ENCODE results near the gene KCNN3. TPM values are rescaled to one million over a fixed set of nuclear protein-coding genes. Genes with fewer than 3 reads are reported as not detected.

Gene KCNN3
- total RNA-seq, 4 donors from 2014 or later, result 5.0 to 30.0 (median 20.8) TPM

DNA sequence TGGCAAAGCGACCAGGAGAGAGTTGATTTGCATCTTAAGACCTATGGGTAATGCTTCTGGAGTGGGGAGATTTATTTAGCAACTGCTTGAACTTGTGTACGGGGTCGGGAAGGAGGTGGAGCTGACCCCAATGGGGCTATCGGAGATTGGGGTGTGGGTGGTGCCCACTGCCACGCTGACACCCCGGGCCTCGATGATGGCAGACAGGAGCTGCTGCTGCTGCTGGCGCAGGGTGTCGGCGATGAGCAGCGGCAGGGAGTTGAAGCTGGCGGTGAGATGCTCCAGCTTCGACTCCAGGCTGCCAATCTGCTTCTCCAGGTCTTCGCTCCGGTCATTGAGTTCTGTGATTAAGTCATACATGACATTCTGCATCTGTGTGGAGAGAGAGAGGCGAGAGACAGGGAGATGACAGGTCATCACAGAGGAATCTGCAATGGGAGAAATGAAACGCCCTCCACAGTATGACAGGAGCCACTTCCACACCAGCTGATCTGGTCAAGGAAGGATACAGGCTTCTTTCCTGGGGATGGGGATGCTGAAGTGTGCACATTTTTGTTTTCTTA is 162.1 kb downstream of the KCNN3 start:
- TF ChIP-seq POLR2A (IDR thresholded peaks at IDR 0.05), result no peak
- TF ChIP-seq, protein P1, sequence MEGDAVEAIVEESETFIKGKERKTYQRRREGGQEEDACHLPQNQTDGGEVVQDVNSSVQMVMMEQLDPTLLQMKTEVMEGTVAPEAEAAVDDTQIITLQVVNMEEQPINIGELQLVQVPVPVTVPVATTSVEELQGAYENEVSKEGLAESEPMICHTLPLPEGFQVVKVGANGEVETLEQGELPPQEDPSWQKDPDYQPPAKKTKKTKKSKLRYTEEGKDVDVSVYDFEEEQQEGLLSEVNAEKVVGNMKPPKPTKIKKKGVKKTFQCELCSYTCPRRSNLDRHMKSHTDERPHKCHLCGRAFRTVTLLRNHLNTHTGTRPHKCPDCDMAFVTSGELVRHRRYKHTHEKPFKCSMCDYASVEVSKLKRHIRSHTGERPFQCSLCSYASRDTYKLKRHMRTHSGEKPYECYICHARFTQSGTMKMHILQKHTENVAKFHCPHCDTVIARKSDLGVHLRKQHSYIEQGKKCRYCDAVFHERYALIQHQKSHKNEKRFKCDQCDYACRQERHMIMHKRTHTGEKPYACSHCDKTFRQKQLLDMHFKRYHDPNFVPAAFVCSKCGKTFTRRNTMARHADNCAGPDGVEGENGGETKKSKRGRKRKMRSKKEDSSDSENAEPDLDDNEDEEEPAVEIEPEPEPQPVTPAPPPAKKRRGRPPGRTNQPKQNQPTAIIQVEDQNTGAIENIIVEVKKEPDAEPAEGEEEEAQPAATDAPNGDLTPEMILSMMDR (IDR thresholded peaks at IDR 0.05 in 4 of 5, conservative IDR thresholded peaks at IDR 0.05 in 1 of 5), result no peak
- no peak overlapping the region for H3K4me3 ChIP-seq
- peaks cover 0 to 8% of the 10 kb centered on the region in 2 donors for H3K4me1 ChIP-seq
- ATAC-seq (no peak), DNase-seq (no peak)
- no peaks in the 10 kb centered on the region for H3K27me3 ChIP-seq
- intact Hi-C loops (cut with DNase I; ENCODE audit: low total_unique reads) (no loop called here), in situ Hi-C loops (cut with MboI; ENCODE audit: low sequenced_read_pairs in 4 of 4) (no loop called here)
- peaks cover 0 to 3% of the 10 kb centered on the region in 2 donors for H3K36me3 ChIP-seq
- no peaks in the 10 kb centered on the region for H3K9me3 ChIP-seq
- H3K27ac ChIP-seq, result no peak overlapping the region

DNA sequence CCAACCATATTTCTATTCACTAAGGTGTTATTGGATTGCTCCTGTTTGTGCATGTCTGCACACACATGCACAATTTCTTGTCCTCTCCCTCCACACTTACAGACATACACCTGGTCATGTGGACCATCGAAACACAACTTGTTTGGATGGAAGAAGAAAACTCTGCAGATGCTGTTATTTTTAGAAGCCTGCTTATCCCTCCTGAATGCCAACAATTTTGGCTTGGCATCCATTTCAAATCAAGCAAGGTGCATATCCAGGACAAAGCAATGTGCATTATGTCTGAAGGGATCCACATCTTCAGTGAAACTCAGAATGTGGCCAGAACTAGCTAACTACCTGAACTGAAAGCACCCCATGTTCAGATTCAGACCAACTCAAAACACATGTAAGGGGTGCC is 163.2 kb downstream of the KCNN3 start:
- intact Hi-C loops (cut with DNase I; ENCODE audit: low total_unique reads), result no loop called here
- DNase-seq (no peak), ATAC-seq (peak in 1 of 2 donors; percentile 73)
- H3K27me3 ChIP-seq, result no peaks in the 10 kb centered on the region
- in situ Hi-C loops (cut with MboI; ENCODE audit: low sequenced_read_pairs in 4 of 4), result no loop called here
- H3K4me3 ChIP-seq, result no peak overlapping the region
- no peaks in the 10 kb centered on the region for H3K36me3 ChIP-seq
- H3K27ac ChIP-seq, result no peak overlapping the region
- TF ChIP-seq POLR2A (IDR thresholded peaks at IDR 0.05), result no peak
- no peaks in the 10 kb centered on the region for H3K9me3 ChIP-seq
- H3K4me1 ChIP-seq, result peaks cover 0 to 8% of the 10 kb centered on the region in 2 donors

DNA sequence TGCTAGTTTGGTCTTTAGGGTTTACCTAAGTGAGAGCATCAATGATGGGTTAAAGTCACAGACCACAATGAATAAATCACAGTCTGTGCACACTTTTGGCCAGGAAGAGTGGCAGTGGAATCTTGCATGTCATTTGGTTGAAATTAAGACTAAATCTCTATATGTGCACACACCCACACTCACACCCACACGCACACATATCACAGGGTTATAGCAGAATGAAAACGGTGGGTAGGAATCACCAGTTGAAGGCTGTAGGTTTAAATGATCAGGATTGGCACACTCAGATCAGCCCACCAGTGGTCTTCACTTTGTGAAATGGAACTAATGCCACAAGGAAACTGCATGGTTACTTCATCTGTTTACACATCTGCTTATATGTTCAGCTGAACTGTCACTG is 164.5 kb downstream of the KCNN3 start:
- H3K4me1 ChIP-seq, result peaks cover 0 to 8% of the 10 kb centered on the region in 2 donors
- H3K9me3 ChIP-seq, result no peaks in the 10 kb centered on the region
- H3K27me3 ChIP-seq, result no peaks in the 10 kb centered on the region
- DNase-seq (no peak), ATAC-seq (no peak)
- no peak overlapping the region for H3K4me3 ChIP-seq
- H3K36me3 ChIP-seq, result no peaks in the 10 kb centered on the region
- in situ Hi-C loops (cut with MboI; ENCODE audit: low sequenced_read_pairs in 4 of 4), result no loop called here
- intact Hi-C loops (cut with DNase I; ENCODE audit: low total_unique reads), result no loop called here
- H3K27ac ChIP-seq, result no peak overlapping the region
- TF ChIP-seq, protein P1 (IDR thresholded peaks at IDR 0.05 in 4 of 5, conservative IDR thresholded peaks at IDR 0.05 in 1 of 5), result no peak
- no peak for TF ChIP-seq POLR2A (IDR thresholded peaks at IDR 0.05)

DNA sequence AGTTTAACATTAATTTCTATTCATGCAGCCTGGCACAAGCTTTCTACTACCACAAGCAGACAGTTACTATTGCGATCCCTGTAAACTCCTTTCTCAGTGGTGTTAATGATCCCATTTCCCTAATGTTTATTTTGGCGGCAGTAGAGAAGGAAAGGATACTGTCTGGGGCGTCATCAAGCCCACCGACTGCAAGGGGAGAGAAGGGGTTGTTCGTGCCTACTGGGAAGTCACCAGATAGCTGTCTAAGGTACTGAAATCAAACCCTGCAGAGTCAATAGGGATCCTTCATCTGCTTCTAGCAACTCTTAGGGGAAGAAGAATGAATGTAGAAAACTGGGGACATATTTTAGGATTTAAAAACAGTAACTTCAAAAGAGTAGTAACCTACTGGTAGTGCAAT is 166.9 kb downstream of the KCNN3 start:
- Histone ChIP-seq H3K27me3 (no peaks in the 10 kb centered on the region), H3K4me3 (no peak overlapping the region), H3K4me1 (peaks cover 8 to 19% of the 10 kb centered on the region in 2 donors), H3K27ac (no peak overlapping the region), H3K9me3 (no peaks in the 10 kb centered on the region), H3K36me3 (no peaks in the 10 kb centered on the region)
- ATAC-seq, result no peak
- intact Hi-C loops (cut with DNase I; ENCODE audit: low total_unique reads), result no loop called here
- in situ Hi-C loops (cut with MboI; ENCODE audit: low sequenced_read_pairs in 4 of 4), result no loop called here
- DNase-seq, result no peak
- TF ChIP-seq, protein P1 (IDR thresholded peaks at IDR 0.05 in 4 of 5, conservative IDR thresholded peaks at IDR 0.05 in 1 of 5), result no peak
- no peak for TF ChIP-seq POLR2A (IDR thresholded peaks at IDR 0.05)

DNA sequence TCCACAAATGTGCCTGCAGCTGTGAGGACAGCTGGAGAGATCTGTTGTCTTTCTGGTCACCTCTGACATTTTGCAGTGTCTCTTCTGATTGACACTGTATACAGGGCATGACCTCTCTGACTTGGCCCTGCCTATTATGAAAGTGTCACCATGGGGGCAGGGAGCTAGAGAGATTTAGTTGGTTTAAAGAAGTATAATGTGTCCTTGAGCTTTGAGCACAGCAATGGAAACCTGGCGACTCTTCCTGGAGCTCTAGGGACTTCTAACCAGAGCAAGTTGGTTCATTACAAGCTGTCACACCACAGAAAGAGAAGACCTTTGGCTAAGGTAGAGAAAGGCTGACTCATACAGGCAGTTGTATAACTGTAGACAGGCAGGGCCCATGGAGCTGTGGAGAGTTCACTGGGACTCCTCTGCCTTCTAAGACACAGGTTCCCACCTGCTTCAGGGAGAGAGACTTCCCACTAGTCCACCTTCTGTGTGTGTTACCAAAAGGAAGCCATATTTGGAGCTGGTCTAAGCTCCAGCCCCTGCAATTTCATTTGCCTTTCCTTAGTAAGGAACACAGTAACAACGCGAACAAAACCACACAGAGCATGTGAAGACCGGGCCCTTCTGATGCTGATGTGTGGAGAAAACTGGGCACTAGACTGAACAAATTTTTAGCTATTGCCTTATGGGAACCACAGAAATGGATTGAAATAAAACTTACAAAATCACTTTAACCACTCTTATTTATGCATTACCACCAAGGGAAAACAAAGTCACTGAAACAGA is 171.6 kb downstream of the KCNN3 start:
- H3K27me3 ChIP-seq, result no peaks in the 10 kb centered on the region
- no peaks in the 10 kb centered on the region for H3K9me3 ChIP-seq
- in situ Hi-C loops (cut with MboI; ENCODE audit: low sequenced_read_pairs in 4 of 4), result no loop called here
- H3K4me3 ChIP-seq, result no peak overlapping the region
- no peaks in the 10 kb centered on the region for H3K36me3 ChIP-seq
- peak; percentile 12 to 69 for DNase-seq
- intact Hi-C loops (cut with DNase I; ENCODE audit: low total_unique reads), result loop anchor here (10.0 kb wide), 1 partner anchor 176 kb away; the partner anchor contains the start of gene KCNN3
- peak; percentile 91 to 92 for ATAC-seq
- H3K27ac ChIP-seq, result peak overlapping the region; percentile 71 to 81 (median 76)
- peaks cover 32 to 34% of the 10 kb centered on the region in 2 donors for H3K4me1 ChIP-seq
- TF ChIP-seq, protein P1 (IDR thresholded peaks at IDR 0.05 in 4 of 5, conservative IDR thresholded peaks at IDR 0.05 in 1 of 5), result no peak
- TF ChIP-seq POLR2A (IDR thresholded peaks at IDR 0.05), result no peak
